ENCODE results near the gene CELF2.
"Not testable (repeated sequence)": the region's sequence is repeated elsewhere in the genome, so short reads cannot be mapped to it uniquely, and the experiment has no call there.

The CELF2 gene

GRCh38 chr10:11098666-11099065, 81.0 kb downstream of the CELF2 start:
- no peak for DNase-seq

DNA sequence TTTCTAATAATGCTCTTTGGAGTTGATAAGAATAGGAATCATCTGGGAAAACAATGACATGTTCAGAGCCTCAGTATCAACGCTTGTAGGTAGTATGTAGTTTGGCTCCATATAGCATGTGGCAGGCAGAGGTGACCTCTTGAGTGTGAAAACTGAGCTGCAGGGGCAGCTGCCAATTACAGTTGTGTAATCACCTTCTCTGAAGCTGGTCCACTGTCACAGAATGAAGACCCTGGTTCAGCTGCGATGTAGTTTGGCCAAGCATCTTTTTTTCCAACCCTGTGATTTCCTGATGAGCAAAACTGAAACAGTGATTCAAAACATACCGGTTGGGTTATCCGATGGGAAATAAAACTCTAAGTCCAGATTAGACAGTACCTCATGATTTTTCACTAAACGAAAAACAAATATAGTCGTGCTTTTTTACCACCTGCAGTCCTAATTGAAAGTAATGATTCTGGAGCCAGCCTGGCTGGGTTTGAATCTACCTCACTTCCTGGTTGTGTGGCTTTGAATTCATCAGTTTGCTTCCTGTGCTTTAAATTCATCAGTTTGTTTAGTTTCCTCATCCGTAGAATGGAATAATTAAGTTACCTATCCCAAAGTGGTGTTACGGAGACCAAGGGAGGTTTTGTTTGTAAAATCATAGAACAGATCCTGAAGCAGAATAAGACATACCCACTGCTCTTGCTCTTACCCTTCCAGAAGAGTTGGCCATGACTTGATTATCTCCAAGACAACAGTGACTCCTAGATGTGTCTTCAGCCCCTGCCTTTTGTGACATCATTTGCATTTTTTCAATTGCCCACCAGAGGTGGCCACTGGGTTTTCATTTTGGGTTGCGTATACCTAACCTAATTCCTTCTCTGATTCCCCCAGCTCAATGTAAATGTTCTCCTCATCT, 87.4 kb downstream of the CELF2 start:
- DNase-seq, result no peak

DNA sequence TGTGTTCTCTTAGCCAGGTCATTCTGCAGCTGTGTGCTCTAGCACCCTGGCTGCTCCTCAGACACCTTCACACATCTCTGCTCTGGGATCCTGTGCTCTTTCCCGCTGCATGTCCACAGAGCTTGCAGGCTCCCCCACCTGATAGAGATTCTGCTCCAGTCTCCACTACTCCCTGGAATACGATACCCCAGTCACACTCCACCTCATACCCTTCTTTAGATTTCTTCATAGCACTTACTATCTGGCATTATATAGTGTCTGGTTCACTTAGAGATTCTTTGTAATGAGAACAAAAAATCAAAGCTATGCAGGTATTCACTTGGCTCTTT, 88.0 kb downstream of the CELF2 start:
- DNase-seq, result no peak

GRCh38 chr10:11106621-11107374, 89.1 kb downstream of the CELF2 start:
- DNase-seq, result no peak

DNA sequence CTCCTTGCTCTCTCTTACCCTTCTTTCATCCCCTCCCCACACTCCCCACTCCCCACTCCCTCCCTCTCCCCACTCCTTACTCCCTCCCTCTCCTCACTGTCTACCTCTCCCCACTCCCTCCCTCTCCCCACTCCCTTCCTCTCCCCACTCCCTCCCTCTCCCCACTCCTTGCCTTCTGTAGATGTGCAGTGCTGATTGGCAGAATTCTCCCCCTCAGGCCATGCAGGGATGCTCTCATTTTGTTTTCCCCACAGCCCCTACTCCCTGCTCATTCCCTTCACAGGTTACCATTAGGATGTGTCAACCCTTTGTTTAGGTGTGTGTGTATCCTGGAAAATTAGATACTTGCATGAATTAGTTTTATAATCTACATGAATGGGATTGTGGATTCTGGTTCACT, 90.3 kb downstream of the CELF2 start:
- DNase-seq, result no peak

- DNase-seq, result no peak
Observed at GRCh38 chr10:11108356-11108755, 90.7 kb downstream of the CELF2 start.

GRCh38 chr10:11109590-11109989, 91.9 kb downstream of the CELF2 start:
- no peak for DNase-seq

DNA sequence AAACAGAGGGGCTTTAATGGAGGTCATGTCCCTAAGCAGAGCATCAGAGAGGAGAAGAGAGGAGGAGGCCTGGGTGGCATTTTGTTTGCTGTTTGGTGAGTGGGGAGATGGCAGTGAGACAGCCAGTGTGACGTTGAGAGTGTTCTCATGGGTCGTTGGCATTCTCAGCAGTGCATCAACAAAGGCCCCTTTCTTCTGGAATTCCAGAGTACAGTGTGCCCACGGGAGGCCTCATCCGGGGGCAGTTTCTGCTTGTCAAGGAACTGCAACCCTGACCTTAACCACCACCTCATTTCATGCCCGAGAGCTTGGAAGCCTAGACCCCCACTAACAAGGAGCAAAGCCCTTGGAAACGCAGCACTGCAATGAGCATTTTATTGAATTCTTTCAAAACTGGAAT, 92.9 kb downstream of the CELF2 start:
- DNase-seq, result no peak

GRCh38 chr10:11111490-11111889, 93.8 kb downstream of the CELF2 start:
- no peak for DNase-seq

DNA sequence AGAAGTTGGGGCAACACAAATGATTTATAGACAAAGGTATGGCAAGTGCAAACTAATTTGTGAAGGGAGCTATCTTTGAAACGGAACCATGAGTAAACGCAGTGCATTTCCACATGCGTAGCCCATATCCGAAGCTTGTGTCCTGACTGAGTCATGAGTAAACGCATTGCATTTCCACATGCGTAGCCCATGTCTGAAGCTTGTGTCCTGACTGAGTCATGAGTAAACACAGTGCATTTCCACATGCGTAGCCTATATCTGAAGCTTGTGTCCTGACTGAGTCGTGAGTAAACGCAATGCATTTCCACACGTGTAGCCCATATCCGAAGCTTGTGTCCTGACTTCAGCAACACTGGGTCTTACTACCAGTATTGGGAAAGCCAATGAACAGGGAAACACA, 95.0 kb downstream of the CELF2 start:
- DNase-seq, result no peak

DNA sequence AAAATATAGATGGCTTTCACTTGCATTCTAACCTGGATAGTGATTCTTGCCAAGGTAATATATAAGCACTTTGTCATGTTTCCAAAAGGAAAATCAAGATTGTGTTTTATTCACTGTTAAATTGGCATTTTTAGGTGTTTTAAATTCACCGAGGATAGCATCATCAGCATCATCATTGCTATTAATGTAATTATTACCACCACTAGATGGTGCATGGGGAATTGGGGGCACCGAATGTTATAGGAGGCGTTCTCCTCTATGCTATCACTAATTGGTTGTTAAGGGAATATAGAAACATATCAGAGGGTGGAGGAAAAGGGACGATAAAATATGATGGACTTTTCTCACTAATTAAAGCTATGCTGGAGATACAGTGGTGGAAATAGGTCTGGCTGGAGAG, 95.5 kb downstream of the CELF2 start:
- no peak for DNase-seq

- no peak for DNase-seq
Observed at GRCh38 chr10:11114269-11114668, 96.6 kb downstream of the CELF2 start.

- DNase-seq, result no peak
Observed at GRCh38 chr10:11115337-11115736, 97.7 kb downstream of the CELF2 start.

- DNase-seq, result no peak
Observed at GRCh38 chr10:11116361-11116760, 98.7 kb downstream of the CELF2 start.

DNA sequence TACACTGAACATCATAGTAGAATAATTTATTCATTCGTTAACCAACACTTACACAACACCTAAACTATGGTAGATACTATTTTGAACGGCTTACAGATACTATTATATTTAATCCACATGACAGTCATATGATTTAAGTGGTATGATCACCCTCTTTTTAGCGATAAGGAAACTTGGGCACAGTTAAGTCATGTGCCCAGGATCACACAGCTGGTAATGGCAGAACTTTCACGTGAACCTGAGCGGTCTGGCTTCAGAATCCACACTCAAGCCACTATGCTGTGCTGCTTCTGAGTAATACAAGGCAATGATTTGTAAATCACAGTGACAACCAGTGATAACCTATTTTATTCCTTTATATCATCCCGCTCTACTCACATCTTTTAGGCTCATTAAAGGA, 99.1 kb downstream of the CELF2 start:
- no peak for DNase-seq

DNA sequence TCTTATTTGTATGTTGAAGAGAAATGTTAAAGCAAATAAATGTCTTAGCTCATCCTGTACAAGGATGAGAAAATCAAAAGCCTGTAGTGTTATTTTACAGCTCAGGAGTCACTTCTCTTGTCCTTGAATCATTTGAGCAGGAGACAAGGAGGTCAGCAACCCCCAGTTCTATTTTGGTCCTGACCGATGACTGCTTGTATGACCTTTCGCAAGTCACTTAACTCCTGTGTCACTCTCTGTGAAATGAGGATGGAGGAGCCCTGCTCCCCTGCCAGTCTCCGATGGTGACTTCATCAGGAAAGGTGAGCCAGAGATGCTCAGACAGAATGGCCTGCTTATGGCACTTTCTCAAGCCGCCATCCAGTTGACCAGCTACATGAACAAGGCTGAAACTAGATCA, 101.0 kb downstream of the CELF2 start:
- DNase-seq, result no peak

DNA sequence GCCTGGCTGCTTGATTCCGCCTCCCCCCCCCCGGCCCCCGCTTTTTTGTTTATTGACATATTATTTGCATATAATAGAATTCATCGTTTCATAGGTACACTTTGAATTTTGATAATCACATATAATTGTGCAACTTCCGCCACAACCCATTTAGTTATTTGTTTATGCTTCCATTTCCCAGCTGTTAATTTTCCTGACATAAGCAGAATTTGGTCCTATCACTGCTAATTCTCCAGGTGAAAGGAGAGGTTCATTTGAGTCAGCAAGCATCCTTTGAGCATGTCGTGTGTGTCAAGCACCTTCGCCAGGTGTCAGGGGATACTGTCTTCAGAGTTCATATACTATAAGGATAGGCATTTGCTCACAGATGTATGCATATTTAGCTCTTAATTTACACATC, 102.2 kb downstream of the CELF2 start:
- DNase-seq, result no peak

DNA sequence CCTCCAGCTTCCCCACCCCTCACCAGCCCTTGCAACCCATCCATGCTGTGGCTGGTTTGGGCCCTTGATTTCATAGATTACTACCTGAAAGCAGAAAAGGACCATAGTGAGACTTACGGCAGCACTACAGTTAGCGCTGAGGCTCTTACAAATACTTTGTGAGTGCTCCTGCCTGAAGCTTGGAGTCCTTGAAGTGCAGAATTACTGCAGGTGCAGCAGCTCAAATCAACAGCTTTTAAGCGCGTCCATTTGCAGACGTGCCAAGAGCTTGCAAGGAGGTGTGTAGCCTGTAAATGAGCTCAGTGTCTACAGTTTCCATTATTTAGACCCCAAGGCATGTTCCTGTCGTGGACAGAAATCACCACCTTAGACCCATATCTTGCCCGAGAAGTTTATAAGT, 103.0 kb downstream of the CELF2 start:
- DNase-seq, result no peak

- not testable (repeated sequence) for DNase-seq
Observed at GRCh38 chr10:11123892-11124291, 106.2 kb downstream of the CELF2 start.

GRCh38 chr10:11125004-11125403, 107.3 kb downstream of the CELF2 start:
- no peak for DNase-seq

- not testable (repeated sequence) for DNase-seq
Observed at GRCh38 chr10:11127017-11127416, 109.3 kb downstream of the CELF2 start.

DNA sequence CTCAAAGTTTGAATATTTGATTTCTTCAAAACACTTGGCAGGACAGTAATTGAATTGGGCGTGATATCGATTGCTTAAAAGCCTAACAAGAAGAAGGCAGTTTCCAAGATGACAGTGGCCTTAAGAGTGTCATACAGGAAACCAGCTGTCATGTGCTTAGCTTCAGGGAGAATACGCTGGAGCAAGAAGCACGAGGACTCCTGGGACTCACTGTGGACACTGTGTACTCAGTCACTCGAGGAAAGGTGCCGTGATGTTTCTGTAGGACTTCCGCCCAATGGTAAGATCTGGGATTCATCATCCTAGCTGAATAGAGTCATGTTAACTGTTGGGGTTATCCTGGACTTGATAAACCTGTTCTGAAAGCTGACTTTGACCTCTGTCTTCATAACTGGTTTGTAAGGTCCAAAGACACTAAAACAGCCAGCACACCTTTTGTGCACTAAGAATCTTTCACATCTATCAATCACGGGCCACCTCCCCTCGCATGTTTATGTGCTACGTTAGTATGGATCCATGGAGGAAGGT, 113.5 kb downstream of the CELF2 start:
- DNase-seq, result no peak

DNA sequence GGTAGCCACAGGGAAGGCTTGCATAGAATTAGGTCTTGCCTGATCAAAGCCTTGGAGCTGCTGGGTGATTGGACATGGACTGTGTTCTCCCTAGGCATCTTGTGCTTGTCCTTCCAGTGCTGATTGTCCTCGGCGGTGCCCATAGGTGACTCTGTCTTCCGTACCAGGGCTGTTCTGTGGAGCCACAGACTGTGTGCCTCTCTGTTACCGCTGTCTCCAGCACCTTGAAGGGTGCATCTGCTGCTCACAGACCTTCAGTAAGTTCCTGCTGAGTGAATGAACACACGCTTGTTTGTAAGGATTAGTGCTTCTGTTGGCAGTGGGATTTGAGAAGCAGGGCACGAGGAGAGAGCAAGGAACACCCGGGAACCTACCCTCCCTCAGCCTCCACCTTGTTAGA, 116.7 kb downstream of the CELF2 start:
- DNase-seq, result no peak

DNA sequence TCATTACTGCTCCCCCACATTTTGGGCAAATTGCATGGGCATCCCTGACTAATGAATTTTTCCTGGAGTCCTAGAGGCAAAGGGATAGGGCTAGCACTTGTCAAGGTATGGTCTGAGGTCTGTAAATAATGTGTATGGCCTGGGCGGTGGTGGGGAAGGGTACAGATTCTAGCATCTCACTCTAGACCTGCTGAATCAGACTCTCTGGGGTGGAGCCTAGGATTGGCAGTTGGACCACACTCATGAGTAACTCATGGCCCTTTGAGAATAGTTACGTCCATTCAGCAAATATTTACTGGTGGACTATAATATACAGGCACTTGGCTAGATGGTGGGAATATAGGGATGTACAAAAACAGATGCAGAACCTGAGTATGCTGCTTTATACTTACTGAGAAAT, 118.0 kb downstream of the CELF2 start:
- no peak for DNase-seq

Measured in stimulated activated CD4-positive, alpha-beta T cell treated with anti-CD3 and anti-CD28 coated beads, Interleukin-2, amount 100 ng/mL, for 48 hours (primary cell).